Urinary bladder (tissue), 4 donors: ENCODE data around the gene PDZD2. TPM values are rescaled to one million over a fixed set of nuclear protein-coding genes. Genes with fewer than 3 reads are reported as not detected.

ENCODE experiments used
- DNase-seq: peaks from one replicate; pipeline ENCODE4 v3.0.0-alpha.2; 2015; ENCODE audit errors: extremely low spot score
- H3K27ac ChIP-seq: one replicate; pipeline ENCODE4 v1.5.1; 2013; ENCODE audit warnings: low read depth, mild to moderate bottlenecking, moderate library complexity
- H3K36me3 ChIP-seq: one replicate; pipeline ENCODE4 v1.6.1; 2013; ENCODE audit warnings: mild to moderate bottlenecking, moderate library complexity; ENCODE audit not compliant: insufficient read depth
- H3K4me1 ChIP-seq: one replicate; pipeline ENCODE4 v1.6.1; 2013; ENCODE audit warnings: mild to moderate bottlenecking, moderate library complexity; ENCODE audit not compliant: insufficient read depth
- H3K4me3 ChIP-seq: one replicate; pipeline ENCODE4 v1.5.1; 2013; ENCODE audit warnings: low read depth, low read length
- WGBS: extraction: QIAGEN DNeasy Blood & Tissue Kit; methylation state at CpG from one replicate; pipeline ENCODE4 v1.1.7; 2013; 5-methylcytosine and 5-hydroxymethylcytosine counted together
- polyA plus RNA-seq: library from polyadenylated mRNA; stranded (reverse); fragments of 200-250 nt; gene quantifications from one replicate; pipeline ENCODE4 v1.2.3, GENCODE V29; 2013
- total RNA-seq: library from RNA; depleted of rRNA; stranded (reverse); fragments of >200 nt; gene quantifications from one replicate; pipeline ENCODE4 v1.2.3, GENCODE V29; 2014
- donor health status: healthy with polysubstance abuse.
- donor health status: healthy.

The PDZD2 gene
- total and polyA plus RNA-seq, 2 donors = 4.5 to 8.1 TPM

DNA sequence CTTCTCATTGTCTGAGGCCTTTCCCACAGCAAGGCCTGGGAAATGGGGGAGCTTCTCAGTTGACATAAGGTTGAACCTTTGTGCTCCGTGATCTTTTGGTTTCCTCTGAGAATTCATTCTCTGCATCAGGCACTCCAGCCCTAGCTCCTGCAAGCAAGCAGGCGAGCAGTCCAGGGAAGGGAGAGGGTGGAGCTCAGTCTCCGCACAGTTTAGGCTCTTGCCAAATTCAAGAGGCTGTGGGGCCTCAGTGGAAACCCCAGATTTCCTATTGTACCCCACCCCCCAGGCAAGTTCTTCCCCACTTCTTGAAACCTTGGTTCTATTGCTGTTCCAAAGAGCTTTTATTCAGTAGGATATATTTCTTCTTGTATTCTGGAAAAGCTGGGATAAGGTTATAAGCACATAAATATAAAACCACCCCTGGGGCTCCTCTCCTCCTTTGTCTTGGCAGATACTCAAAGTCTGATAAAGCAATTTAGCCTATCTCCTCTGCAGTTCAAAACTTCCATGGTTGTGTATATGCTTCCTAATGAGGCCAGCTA, 147.2 kb downstream of the PDZD2 start:
- Histone ChIP-seq H3K27ac (no peak overlapping the region), H3K4me3 (no peak overlapping the region), H3K4me1 (no peaks in the 10 kb centered on the region), H3K36me3 (no peaks in the 10 kb centered on the region)
- WGBS = 48% methylated on average over 3 of the region's 3 CpGs
- DNase-seq = peak; percentile 17

- no peak overlapping the region for H3K4me3 ChIP-seq
- H3K4me1 ChIP-seq = no peaks in the 10 kb centered on the region
- H3K36me3 ChIP-seq = no peaks in the 10 kb centered on the region
- WGBS = 88% methylated on average over 2 of the region's 2 CpGs
- no peak overlapping the region for H3K27ac ChIP-seq
- DNase-seq = no peak
These were observed 155.1 kb downstream of the PDZD2 start for GRCh38 chr5:31794009-31794408.

DNA sequence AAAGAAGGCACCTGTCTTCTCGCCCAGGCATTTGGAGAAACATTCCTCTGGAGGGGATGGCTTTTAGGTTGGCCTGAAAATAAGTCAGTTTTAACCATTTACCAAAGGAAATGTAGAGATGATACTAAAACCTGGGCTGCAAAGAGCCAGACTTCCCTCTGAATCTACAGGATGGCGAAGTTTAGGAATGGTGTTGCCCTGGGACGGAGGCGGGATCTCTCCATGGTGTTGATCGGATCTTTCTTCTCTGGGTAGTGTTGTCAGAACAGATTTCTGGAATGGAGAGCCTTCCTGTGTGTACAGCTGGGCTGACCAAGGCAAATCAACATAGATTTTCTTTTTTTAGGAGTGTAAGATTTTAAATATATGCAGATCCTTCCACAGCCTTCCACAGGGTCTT, 159.2 kb downstream of the PDZD2 start:
- WGBS = 83% methylated on average over 5 of the region's 5 CpGs
- Histone ChIP-seq H3K4me1 (no peaks in the 10 kb centered on the region), H3K36me3 (no peaks in the 10 kb centered on the region), H3K4me3 (no peak overlapping the region), H3K27ac (no peak overlapping the region)
- DNase-seq = no peak

GRCh38 chr5:31800351-31800750, 161.4 kb downstream of the PDZD2 start:
- no peak overlapping the region for H3K27ac ChIP-seq
- H3K36me3 ChIP-seq = no peaks in the 10 kb centered on the region
- no peaks in the 10 kb centered on the region for H3K4me1 ChIP-seq
- H3K4me3 ChIP-seq = no peak overlapping the region
- 86% methylated on average over 1 of the region's 1 CpG for WGBS
- DNase-seq = no peak

DNA sequence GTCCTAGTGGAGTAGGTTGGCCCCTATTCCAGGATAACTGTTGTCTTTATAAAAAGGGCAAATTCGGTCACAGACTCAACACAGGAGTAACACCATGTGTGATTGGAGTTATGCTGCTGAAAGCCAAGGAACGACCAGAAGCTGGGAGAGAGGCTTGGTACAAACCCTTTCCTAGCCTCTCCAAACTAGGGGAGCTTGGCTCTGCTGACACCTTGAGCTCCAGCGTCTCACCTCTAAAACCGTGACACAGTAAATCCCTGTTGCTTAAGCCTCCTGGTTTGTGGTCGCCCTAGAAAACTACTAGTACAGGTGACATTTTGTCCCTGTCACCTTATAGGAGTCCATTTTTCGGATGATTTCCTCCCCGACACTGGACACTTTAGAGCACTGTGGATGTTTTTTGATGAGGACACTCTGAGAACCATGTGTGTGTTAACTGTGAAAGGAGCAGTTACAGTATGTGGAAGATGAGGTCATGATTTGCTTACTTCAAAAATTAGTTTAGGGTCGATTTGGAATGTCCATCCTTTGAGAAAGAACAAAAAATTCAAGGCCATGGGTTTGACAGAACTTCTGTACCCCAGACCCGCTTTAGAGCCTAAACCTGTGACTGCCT, 167.0 kb downstream of the PDZD2 start:
- H3K4me1 ChIP-seq = no peaks in the 10 kb centered on the region
- H3K36me3 ChIP-seq = no peaks in the 10 kb centered on the region
- 72% methylated on average over 9 of the region's 9 CpGs for WGBS
- no peak overlapping the region for H3K4me3 ChIP-seq
- no peak for DNase-seq
- no peak overlapping the region for H3K27ac ChIP-seq

DNA sequence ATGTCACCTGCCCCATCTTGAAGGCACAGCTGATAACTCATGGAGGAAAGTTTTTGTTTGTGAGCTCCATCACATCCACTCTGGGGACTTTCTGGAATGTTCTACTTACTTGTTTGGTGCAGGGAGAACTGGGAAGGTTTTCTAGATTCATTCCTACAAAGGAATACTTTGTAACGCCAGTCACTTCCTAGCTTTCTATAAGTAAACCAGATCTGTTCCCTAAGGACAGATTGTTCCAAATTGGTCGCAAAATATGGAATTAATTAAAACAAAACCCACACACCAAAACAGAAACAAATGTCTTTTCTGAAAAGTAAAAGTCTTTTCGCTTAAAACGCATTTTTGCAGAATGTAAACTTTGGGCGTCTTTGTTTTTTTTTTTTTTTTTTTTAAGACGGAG, 167.6 kb downstream of the PDZD2 start:
- Histone ChIP-seq H3K4me1 (no peaks in the 10 kb centered on the region), H3K4me3 (no peak overlapping the region), H3K36me3 (no peaks in the 10 kb centered on the region), H3K27ac (no peak overlapping the region)
- DNase-seq = no peak
- 69% methylated on average over 6 of the region's 6 CpGs for WGBS

DNA sequence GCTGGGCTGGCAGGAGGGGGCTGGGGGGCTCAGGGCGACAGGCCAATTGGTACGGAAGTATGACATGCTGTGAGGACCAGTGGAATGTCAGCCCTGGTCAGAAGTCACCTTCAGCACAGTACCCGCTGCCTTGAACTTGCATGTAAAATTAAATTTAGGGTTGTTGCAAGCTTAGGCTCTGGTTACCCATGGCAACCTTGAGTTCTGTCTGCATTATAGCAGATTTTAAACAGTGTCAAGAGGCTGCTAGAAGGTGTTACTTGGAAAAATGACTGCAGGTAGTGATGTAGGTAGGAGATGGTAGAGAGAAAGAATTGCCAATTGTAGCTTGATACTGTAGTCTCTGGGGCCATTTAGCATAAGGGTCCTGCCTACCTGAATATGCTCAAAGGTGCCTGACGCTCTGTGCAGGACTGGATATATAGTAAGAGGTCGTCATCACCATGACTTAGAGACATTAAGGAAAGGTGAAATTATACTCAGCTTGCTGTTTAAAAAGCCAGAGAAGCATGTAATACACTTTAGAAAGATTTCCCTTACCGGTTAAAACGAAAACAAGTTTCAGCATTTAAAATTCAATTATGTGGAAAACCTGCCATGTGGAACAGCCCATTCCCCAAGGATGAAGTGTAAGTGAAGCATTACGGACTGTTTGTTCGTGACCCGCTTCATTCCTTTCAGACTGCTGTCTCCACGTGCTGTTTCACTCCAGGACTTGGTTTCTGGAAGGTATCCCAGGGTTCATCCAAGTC, 169.0 kb downstream of the PDZD2 start:
- Histone ChIP-seq H3K36me3 (no peaks in the 10 kb centered on the region), H3K4me1 (no peaks in the 10 kb centered on the region), H3K27ac (no peak overlapping the region), H3K4me3 (no peak overlapping the region)
- WGBS = 78% methylated on average over 11 of the region's 11 CpGs
- no peak for DNase-seq

GRCh38 chr5:31809050-31809870, 170.3 kb downstream of the PDZD2 start:
- Histone ChIP-seq H3K4me1 (no peaks in the 10 kb centered on the region), H3K27ac (no peak overlapping the region), H3K4me3 (no peak overlapping the region), H3K36me3 (no peaks in the 10 kb centered on the region)
- 40% methylated on average over 15 of the region's 15 CpGs for WGBS
- no peak for DNase-seq

DNA sequence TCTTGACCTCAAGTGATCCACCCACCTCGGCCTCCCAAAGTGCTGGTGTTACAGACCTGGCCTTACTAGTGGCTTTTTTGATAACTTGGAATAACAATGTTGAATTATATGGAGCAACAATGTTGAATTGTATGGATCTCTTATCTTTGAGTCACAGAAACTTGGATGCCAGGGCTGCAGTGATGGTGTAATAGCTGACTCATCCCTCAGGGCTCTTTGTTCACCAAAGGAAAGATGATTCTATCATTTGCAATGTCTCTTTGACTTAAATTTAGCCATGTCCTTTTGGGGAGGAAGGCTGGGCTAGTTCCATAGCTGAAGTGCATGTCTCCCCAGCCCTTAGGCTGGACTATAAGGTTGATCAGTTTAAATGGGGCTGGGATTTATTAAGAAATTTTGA, 172.3 kb downstream of the PDZD2 start:
- WGBS = 70% methylated on average over 1 of the region's 1 CpG
- DNase-seq = no peak
- Histone ChIP-seq H3K4me1 (no peaks in the 10 kb centered on the region), H3K36me3 (no peaks in the 10 kb centered on the region), H3K27ac (no peak overlapping the region), H3K4me3 (no peak overlapping the region)

DNA sequence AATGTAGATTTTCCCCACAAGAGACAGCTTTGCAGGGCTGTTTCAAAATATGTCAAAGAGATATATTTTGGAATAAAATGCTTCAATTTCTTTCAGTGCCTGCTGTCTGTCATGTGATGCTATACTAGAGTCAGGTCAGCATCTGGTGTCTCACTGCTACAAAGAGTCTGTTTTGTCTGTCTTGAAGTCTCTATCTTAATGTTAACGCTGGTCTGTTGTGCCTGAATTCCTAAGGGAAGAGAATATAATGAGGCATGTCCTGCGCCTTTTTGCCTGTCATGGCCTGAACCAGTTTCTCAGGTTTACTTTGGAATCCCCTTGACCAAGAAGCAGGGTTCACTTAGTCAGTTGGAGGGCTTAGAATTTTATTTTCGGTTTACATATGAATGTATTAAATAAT, 176.4 kb downstream of the PDZD2 start:
- no peaks in the 10 kb centered on the region for H3K36me3 ChIP-seq
- WGBS = 77% methylated on average over 3 of the region's 3 CpGs
- H3K27ac ChIP-seq = no peak overlapping the region
- H3K4me1 ChIP-seq = no peaks in the 10 kb centered on the region
- no peak overlapping the region for H3K4me3 ChIP-seq
- no peak for DNase-seq

- H3K4me3 ChIP-seq = no peak overlapping the region
- no peak for DNase-seq
- no peak overlapping the region for H3K27ac ChIP-seq
- WGBS = 77% methylated on average over 4 of the region's 4 CpGs
- H3K4me1 ChIP-seq = no peaks in the 10 kb centered on the region
- H3K36me3 ChIP-seq = no peaks in the 10 kb centered on the region
These were observed 181.1 kb downstream of the PDZD2 start for GRCh38 chr5:31819926-31820516.

DNA sequence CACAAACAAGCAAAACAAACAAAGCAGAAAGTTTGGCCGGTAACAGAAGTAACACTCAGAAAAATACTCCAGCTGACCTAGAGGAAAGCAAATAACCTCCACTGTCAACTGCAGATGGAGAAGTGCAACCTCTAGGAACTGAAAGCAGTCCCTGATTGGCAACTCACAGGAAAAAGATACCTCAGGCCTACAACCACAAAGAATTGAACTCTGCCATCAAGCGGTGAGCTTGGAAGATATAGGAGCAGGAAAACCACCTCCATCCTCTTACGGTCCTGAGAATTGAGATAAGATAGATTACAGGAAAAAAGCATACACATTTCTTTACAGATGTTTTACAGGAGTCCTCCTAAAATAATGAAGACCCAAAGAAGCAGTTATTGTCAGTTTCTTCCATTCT, 184.5 kb downstream of the PDZD2 start:
- no peaks in the 10 kb centered on the region for H3K36me3 ChIP-seq
- no peak overlapping the region for H3K27ac ChIP-seq
- WGBS = 75% methylated on average over 3 of the region's 3 CpGs
- H3K4me1 ChIP-seq = no peaks in the 10 kb centered on the region
- DNase-seq = no peak
- H3K4me3 ChIP-seq = no peak overlapping the region

- 33% methylated on average over 8 of the region's 8 CpGs for whole genome bisulfite sequencing
- no peak for DNase-seq
- Histone ChIP-seq H3K4me3 (no peak overlapping the region), H3K27ac (no peak overlapping the region), H3K4me1 (no peaks in the 10 kb centered on the region), H3K36me3 (no peaks in the 10 kb centered on the region)
These were observed 186.1 kb downstream of the PDZD2 start for GRCh38 chr5:31824869-31825517.
